RKO (cell line): ENCODE results near the gene MRPL57.
"Not testable (repeated sequence)": the region's sequence is repeated elsewhere in the genome, so short reads cannot be mapped to it uniquely, and the experiment has no call there.

ENCODE experiments used
- DNase-seq: peaks from one replicate; pipeline ENCODE4 v3.0.0-alpha.2; 2016; ENCODE audit warnings: low spot score

MRPL57 gene

DNA sequence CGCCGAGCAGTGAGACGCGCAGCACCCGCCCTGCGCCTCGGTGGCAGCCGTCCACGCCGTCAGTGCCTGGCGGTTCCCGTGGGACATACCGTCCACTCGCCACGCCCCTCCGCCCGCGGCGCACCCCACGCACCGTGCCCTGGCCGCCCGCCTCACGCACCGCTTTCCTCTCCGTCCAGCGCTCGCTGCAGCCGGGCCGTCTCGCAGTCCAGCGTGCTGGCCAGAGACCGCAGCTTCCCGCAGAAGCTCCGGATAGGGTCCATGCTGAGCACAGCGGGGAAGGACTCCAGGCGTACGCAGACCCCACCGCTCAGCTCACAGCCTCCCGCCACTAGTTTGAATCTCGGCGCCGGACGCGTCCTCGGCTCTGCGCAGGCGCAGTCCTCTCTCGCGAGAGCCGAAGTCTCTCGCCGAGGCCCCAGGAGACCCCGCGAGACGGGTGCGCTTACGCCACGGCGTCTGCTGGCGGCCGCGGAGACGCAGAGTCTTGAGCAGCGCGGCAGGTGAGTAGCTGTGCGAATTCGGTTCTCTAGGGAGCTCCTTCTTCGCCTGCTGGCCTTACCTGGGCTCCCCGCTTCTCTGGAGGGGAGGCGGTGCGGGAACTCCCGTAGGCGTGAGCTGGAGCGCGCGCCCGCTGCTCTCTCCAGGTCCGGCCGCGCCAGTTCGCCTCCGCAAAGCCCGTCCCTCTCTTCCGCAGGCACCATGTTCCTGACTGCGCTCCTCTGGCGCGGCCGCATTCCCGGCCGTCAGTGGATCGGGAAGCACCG is at the start of gene MRPL57, which contains the start of gene SKA3:
Gene MRPL57, plus strand, starts transcription at position 444 of the 767 bp plus-strand sequence. Its CDS starts 259 bp downstream, at position 703.
Gene SKA3, minus strand, starts transcription at position 338 of the 767 bp plus-strand sequence. Its CDS starts 75 bp downstream, at position 263.
- DNase-seq, result peak; percentile 95

DNA sequence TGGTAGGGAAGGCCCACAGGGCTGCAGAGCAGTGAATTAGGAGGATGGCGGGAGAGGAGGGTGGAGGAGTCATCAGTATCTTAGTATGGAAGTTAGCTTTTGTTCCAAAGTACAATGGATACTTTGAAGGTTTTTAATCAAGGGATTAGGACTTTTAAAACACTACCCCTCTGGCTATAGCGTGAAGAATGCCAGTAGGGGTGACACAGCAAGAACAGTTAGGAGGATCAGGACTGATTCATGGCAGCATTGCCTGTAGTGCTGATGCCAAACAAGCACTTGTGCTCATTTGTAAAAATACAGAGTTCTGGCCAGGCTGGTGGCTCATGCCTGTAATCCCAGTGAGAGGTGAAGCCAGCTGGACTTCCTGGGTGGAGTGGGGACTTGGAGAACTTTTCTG is 46.3 kb upstream of the MRPL57 start:
- no peak for DNase-seq

DNA sequence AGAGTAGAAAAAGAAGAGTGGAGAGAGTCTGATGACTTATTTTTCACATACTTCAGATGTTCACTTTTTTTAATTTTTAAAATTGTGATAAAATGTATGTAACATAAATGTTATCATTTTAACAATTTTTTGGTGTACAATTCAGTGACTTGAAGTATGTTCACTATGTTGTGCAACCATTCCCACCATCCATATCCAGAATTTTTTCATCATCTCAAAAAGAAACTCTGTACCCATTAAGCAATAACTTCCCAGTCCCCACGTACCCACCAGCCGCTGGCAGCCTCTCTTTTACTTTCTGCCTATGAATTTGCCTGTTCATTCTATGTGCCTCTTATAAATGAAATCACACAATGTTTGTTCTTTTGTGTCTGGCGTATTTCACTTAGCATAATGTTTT is 43.4 kb upstream of the MRPL57 start:
- DNase-seq, result no peak

DNA sequence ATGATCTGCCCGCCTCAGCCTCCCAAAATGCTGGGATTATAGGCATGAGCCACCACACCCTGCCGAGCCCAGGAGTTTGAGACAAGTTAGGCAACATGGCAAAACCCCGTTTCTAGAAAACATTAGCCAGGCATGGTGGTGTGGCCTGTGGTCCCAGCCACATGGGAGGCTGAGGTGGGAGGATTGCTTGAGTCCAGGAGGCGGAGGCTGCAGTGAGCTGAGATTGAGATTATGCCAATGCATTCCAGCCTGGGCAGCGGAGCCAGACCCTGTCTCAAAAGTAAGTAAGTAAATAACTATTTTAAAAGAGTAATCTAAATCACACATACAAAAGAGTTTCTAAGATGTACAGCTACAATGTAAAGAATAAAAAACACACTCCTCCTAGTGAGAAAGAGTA is 42.0 kb upstream of the MRPL57 start:
- no peak for DNase-seq

DNA sequence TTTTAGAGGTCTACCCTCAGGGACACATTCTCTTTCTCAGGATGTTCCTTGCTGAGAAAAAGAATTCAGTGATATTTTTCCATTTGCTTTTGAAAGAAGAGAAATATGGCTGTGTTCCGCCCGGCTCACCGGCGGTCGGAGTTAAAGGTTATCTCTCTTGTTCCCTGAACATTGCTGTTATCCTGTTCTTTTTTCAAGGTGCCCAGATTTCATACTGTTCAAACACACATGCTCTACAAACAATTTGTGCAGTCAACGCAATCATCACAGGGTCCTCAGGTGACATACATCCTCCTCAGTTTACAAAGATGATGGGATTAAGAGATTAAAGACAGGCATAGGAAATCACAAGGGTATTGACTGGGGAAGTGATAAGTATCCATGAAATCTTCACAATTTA is 40.6 kb upstream of the MRPL57 start:
- DNase-seq, result not testable (repeated sequence)

DNA sequence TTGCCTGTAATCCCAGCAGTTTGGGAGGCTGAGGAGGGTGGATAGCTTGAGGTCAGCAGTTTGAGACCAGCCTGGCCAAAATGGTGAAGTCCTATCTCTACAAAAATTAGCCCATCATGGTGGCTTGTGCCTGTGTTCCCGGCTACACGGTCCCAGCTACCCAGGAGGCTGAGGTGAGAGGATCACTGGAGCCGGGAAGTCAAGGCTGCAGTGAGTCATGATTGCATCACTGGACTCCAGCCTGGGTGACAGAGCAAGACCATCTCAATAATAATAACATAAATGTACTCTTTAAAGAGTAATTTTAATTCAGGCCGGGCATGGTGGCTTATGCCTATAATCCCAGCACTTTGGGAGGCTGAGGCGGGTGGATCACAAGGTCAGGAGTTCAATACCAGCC is 38.8 kb upstream of the MRPL57 start:
- DNase-seq, result peak; percentile 70

DNA sequence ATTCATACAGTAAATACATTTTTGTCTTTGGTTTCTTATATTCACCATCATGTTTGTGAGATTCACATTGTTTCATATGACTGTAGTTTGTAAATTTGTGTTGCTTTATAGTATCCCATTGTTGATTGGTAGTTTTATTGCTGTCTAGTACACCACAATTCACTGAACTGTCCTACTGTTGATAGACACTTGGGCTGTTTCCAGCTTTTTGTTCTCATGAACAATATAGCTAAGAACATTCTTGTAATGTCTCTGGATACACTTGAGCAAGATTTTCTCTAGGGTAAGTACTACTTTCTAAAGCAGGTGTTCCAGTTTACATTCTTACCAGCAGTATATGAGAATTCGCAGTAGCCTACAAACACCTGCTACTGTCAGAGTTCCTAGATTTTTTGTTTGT is 37.9 kb upstream of the MRPL57 start:
- no peak for DNase-seq

DNA sequence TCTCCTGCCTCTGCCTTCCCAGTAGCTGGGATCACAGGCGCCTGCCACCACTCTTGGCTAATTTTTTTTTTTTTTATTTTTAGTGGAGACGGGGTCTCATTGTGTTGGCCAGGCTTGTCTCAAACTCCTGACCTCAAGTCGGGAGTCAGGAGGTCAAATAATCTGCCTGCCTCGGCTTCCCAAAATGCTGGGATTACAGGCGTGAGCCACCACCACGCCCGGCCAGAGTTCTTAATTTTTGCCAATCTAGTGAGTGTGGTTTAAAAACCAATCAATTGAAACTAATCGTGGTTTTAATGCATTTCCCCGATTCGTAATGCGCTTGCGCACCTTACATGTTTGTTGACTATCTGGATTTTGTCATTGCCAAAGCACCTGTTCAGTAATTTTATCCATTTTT is 37.1 kb upstream of the MRPL57 start:
- no peak for DNase-seq

DNA sequence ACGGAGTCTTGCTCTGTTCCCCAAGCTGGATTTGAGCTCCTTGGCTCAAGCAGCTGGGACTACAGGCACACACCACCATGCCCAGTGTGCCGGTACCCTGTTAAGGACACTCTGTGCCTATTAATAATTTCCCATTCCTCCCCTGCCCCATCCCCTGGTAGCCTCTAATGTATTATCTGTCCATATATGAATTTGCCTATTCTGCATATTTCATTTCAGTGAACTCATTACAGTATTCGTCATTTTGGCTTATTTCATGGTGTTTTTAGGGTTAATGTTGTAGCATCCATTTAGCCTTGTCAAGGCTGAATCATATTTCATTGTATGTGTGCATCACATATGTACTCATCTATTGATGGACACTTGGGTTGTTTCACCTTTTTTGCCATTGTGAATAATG is 33.7 kb upstream of the MRPL57 start:
- DNase-seq, result peak; percentile 85

DNA sequence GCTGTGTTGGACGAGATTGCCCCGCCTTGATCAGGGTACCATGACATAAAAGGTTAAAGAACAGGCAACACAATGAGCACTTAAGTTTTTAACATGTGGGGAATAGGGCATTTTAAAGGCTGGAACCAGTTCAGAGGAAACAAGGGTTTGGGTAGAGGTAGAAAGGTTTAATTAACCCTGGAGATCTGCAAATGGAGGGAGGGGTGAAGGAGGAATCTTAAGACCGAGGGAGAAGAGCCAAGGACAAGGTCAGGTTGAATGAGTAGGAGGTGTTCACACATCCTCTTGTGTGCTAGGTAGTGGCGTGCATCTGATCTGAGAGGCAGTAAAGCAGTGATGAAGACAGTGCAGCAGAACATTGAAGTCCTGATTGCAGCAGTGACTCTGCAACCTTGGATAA is 28.6 kb upstream of the MRPL57 start:
- DNase-seq, result no peak

DNA sequence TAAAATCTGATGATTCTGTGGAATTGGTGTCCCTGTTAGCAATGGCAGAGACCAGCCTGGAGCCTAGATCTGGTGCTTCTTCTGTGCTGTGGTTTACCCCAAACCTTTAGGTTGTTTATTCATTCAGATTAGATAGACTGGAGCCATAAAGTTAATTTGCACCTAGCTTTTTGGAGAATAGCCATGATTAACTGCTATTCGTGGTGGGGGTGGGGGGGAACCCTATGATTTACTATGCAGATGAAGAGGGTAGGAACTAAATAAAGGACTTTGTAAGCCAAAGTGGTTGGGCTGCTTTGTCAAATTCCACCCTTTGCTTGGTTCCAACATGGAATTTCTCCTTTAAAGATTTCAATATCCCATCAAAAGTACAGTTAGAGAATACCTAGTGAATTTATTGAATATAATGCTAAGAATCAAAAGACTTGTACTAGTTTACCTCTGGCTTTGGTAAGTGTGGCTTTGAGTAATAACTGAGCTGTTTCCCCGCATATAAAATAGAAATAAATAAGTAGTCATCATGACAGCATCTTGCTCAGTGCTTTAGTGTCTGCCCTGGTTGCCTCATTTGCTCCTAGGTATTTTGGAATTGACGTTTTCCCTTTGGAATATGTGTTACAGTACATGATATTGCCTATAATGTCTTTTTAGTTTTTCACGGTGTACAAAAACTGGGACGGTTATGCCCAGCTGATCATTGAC is 27.8 kb upstream of the MRPL57 start:
- no peak for DNase-seq

DNA sequence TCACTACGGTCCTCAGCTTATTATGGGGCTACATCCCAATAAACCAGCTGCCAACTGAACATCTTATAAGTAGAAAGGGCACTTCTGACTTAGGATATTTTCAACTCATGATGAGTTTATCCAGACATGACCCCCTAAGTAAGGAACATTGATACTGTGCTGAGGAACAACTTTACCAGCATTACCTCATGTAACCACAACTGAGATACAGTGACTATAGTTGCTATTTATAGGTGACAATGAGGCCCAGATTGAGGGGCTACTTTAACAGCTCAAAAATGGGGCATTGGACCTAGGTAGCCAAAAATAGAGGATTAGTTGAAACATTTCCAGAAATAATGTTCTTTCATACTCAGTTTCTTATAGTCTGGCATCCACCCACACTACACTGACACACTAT is 26.9 kb upstream of the MRPL57 start:
- DNase-seq, result no peak

DNA sequence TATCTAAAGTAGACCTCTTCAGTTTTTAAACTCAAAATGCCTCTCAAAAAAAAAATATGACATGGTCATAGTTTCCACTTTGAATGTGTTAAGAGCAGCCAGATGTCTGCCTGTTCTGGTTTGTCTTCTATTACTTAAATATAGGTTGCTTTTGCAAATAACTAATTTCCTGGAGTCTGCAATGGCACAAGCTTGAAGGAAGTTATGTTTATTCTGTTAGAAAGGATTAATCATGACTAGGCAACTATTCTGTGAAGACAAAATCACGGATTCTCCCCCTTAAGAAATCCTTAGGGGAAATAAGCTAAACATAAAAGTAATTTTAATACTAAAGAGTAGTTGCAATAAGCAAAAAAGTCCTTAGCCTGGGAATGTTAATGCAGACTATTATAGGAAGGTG is 26.4 kb upstream of the MRPL57 start:
- no peak for DNase-seq

DNA sequence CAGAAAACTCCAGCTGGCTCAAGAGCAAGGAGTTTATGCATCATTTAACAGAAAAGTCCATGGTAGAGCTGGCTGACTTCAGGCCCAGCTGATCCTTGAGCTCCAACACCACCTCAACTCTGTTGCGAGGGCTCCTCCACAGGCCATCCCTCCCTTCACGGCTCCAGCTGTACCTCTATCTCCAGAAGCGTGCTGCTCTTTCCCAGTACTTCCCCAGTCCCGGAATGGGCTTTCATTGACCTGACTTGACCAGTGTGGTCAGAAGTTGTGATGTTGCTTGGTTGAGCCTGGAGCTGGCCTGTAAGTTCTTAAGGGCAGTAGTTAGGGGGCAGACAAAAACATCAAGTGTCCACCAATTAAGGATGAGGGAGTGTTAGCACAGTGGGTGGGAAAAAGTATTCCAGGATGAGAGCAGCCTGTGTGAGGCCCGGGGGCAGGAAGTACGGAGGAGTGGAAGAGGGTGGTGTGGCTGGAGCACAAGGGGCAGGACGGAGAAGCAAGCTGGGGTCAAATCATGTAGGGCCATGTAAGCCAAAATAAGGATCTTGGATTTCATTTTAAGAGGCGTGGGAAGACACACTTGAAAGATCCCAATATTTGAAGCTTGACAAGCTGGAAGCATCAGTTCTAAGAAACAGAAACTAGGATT is 24.1 kb upstream of the MRPL57 start:
- no peak for DNase-seq

DNA sequence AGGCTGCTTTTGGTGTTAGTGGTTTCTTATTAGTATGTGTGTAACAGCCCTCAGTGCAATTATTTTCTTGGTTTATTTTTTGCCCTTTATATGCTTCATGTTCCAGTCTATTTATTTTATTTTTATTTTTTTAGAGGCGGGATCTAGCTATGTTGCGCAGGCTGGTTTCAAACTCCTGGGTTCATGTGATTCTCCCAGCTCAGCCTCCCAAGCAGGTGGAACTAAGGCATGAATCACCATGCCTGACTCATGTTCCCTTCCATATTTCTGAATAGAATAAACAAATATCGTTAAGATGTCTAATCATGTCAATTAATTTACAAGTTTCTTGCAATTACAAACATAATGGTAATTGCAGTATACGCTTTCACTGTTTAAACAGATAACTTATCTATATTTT is 11.8 kb upstream of the MRPL57 start:
- DNase-seq, result peak; percentile 28

DNA sequence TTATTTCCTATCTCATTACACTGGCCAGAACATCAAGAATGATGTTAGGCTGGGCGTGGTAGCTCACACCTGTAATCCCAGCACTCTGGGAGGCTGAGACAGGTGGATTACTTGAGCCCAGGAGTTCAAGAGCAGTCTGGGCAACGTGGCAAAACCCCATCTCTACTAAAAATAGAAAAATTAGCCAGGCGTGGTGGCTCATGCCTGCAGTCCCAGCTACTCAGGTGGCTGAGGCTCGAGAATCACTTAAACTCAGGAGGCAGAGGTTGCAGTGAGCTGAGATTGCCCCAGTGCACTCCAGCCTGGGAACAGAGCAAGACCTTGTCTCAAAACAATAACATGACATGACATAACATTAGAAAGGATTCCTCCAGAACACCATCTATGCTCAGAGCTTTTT is 10.9 kb upstream of the MRPL57 start:
- DNase-seq, result not testable (repeated sequence)

DNA sequence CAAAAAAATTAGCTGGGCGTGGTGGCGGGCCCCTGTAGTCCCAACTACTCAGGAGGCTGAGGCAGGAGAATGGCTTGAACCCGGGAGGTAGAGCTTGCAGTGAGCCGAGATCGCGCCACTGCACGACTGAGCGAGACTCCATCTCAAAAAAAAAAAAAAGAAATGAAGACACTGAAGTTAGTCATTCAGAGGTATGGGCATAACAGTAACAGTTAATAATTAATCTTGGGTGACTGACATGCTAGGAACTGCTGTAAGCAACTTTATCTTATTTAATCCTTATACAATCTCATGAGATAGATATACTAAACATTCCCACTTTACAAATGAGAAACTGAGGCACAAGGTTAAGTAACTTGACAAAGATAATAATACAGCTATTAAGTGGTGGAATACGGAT is 5.0 kb upstream of the MRPL57 start:
- DNase-seq, result no peak

DNA sequence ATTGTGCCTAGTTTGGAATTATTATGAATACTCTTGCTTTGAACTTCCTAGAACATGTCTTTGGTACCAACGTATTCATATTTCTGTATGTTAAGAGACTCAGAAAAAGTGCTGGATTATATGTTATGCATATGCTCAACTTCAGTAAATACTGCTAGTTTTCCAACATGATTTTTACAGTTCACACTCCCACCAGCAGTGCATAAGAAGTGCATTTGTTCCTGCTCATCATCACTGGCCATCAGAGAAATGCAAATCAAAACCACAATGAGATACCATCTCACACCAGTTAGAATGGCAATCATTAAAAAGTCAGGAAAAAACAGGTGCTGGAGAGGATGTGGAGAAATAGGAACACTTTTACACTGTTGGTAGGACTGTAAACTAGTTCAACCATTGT is 2.7 kb upstream of the MRPL57 start:
- not testable (repeated sequence) for DNase-seq

DNA sequence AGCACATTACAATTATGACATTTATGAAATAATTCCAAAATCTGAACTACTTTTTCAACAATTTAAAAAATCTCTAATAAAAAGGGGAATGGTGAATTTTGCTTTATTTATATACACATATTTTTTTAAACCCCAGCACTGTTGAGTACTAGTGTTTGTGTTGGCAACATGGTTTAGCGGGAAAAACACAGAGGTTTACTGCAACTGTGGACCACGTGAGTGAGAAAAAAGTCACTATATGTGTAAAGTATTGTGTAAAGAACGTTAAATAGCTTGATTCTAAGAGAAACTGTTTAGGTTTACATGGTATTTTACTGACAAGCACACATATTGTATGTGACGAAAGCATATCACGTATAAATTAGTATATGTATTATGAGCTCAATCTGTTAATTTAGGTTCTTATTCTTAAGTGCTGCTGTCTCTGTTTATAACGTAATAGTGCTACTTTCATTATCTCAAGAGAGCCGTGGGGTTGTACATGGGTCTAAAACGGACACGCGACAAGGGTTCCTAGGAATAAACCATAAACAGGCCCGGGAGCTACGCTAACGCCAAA is 723 bp upstream of the MRPL57 start:
- DNase-seq, result no peak

DNA sequence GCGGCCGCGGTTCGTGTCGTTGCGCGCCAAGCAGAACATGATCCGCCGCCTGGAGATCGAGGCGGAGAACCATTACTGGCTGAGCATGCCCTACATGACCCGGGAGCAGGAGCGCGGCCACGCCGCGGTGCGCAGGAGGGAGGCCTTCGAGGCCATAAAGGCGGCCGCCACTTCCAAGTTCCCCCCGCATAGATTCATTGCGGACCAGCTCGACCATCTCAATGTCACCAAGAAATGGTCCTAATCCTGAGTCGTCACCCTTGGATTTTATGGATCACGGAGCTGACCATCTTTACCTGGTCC is 475 bp downstream of the MRPL57 start:
- no peak for DNase-seq

DNA sequence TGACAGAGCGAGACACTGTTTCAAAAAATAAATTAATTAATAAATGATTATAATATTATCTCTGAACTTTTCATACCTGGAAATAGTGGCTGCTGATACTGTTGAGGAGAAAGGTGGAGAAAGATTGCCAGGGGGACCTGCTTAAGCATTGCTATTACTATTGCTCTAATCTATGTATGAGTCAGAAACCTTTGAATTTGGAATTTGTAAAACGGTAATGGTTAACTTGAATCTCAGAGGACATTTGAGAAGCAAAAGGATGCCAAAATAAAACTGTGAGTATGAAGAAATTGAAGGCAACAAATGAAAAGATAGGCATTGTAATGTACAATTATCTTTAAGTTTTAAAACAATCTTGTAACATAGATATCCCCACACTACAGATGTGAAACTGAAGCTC is 5.2 kb downstream of the MRPL57 start:
- no peak for DNase-seq

DNA sequence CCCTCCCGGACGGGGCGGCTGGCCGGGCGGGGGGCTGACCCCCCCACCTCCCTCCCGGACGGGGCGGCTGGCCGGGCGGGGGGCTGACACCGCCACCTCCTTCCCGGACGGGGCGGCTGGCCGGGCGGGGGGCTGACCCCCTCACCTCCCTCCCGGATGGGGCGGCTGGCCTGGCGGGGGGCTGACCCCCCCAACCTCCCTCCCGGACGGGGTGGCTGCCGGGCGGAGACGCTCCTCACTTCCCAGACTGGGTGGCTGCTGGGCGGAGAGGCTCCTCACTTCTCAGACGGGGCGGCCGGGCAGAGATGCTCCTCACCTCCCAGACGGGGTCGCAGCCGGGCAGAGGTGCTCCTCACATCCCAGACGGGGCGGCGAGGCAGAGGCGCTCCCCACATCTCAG is 10.0 kb downstream of the MRPL57 start:
- DNase-seq, result not testable (repeated sequence)

DNA sequence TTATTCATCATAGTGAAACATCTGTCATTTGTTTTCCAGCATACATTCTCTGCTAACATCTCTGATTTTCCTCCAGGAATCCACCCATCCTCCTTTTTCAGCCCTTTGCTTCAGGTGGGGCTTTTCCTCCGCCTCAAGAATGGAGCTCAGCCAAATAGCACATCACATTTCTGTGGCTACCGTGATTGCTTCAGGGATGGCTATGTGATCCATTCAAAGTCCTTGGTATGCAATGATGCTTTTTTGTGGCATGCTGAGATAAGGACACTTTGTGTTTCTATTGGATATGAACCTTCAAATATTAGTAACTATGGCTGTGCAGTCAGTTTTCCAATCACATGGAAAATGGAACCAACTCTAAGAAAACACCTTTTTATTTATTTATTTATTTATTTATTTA is 18.3 kb downstream of the MRPL57 start:
- not testable (repeated sequence) for DNase-seq
